NCI-H82 treated with DMSO at 0.1 percent for 48 hours (cell line): ENCODE results near the gene PMCH.
"Not testable (repeated sequence)": the region's sequence is repeated elsewhere in the genome, so short reads cannot be mapped to it uniquely, and the experiment has no call there.

Experiments
- DNase-seq: peaks from one replicate; lab custom pipeline; 2025; ENCODE audit not compliant: unreplicated experiment; lab: John Stamatoyannopoulos, UW

The PMCH gene

GRCh38 chr12:102197789-102198188, at the start of gene PMCH:
Gene PMCH, minus strand, starts transcription at chr12:102197833. Its CDS starts 63 bp downstream, at chr12:102197770.
- DNase-seq = no peak

DNA sequence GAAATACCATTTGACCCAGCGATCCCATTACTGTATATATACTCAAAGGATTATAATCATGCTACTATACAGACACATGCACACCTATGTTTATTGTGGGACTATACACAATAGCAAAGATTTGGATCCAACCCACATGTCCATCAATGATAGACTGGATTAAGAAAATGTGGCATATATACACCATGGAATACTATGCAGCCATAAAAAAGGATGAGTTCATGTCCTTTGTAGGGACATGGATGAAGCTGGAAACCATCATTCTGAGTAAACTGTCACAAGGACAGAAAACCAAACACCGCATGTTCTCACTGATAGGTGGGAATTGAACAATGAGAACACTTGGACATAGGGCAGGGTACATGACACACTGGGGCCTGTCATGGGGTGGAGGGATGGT, 43.2 kb upstream of the PMCH start:
- DNase-seq = not testable (repeated sequence)

- no peak for DNase-seq
Observed at GRCh38 chr12:102234599-102234998, 37.0 kb upstream of the PMCH start.

- no peak for DNase-seq
Observed at GRCh38 chr12:102232446-102232845, 34.8 kb upstream of the PMCH start.

DNA sequence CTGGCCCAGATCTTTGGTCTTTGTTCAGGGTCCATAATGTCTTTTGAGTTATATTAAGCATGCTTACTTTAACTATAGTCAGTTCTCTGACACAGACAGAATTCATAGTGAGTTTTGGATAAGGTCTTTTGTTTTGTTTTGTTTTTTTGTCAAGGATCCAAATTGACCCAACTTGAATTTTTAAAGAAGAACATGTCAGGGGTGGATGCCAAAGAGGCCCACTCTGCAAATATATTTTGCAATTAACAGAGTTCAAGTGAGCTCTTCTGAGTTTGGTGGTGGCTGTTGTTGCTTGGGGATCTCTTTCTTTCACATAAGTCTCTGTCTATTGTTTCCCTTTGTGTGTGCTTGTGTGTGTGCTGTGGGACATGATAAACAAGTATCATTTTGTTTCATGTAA, 34.4 kb upstream of the PMCH start:
- no peak for DNase-seq

- no peak for DNase-seq
Observed at GRCh38 chr12:102227954-102228353, 30.3 kb upstream of the PMCH start.

DNA sequence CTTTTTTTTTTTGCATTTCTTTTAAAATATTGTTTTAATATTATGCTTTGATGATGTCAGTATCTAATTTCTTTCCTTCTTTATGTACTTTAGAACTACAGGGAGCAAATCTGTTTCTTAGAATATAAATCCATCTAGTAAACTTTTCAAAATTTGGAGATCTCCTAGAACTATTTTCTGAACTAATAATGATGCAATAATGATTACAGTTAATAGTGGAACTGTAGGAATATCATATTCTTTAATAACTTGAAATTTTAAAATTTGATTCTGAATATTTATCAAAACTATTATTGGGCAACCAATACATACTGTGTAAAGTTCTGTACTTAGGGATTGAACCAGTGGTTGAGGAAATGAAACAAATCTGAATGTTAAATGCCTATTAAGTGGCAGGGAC, 23.1 kb upstream of the PMCH start:
- no peak for DNase-seq

GRCh38 chr12:102215992-102216691, 18.5 kb upstream of the PMCH start:
- no peak for DNase-seq

GRCh38 chr12:102204025-102204424, 6.4 kb upstream of the PMCH start:
- DNase-seq = no peak

GRCh38 chr12:102202556-102202955, 4.9 kb upstream of the PMCH start:
- no peak for DNase-seq

DNA sequence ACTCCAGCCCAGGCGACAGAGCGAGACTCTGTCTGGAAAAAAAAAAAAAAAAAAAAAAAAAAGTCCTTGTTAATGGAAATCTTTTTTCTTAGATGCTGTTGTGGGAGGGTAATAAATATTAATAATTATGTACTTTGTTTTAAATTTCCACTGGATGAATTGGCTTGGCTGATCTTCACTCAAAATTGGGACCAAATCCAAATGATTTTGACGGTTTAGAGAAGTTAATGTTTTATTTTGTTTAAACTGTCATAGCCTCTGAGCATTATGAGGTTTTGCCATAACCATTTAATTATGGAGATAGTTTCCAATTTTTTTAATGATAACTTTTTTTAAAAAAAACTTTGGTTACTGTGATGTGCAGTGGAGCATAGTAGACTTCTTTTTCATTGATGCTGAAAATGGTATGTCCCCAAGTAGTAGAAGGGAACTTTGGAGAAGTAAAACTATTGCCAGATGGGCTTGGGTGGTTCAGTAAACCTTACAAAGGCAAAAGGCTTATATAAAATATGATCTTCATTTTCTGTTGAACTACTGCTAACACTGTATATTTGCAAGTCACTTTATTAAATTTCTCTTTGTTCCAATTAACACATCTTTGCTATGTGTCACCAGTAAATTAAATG, 3.9 kb upstream of the PMCH start:
- DNase-seq = no peak

DNA sequence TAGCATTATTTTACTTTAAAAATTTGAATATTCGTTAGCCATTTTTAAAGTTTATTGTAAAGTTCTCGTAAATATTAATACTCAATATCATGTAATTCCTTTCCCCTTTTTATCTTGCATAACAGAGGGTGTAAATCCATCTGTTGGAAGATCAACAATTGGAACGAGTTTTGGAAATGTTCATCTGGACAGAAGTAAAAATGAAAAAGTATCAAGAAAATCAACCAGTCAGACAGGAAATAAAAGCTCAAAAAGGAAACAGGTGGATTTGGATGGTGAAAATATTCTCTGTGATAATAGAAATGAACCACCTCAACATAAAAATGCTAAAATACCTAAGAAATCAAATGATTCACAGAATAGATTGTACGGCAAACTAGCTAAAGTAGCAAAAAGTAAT, 1.8 kb downstream of the PMCH start:
- DNase-seq = no peak

GRCh38 chr12:102182635-102183034, 15.0 kb downstream of the PMCH start:
- DNase-seq = no peak

DNA sequence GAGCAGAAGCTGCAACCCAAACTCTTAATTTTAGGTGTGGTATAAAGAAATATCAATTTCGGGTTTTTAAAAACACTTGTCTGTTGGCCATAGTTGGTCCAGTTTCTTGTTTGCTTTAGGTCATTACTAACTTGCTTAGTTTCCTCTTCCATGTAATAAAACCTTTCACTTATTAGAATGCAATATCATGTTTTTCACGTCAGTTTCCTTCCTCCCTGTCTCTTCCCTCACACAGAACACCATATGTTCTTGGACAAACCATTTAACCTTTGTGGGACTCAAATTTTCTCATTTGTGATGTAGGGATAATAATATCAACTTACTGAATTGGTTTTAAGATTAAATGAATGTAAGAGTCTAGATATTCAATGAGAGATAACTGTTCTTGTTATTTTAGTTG, 22.9 kb downstream of the PMCH start:
- no peak for DNase-seq

DNA sequence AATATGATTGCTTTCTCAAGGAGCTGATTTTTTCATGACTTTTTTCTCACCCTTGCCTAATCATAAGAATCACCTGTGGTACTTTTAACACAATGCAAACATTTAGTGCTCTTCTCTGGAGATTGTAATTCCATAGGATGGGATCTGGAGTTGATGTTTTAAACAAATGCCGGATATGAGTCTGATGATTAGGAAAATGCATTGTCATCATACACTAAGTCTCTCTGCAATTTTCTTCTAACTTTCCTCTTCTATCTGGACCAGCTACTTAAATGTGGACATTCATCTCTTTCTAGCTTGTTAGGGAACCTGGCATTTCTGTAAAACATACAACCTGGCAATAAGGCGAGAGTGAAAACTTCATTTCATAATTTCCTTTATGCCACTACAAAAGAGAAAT, 23.5 kb downstream of the PMCH start:
- DNase-seq = no peak

- DNase-seq = no peak
Observed at GRCh38 chr12:102172436-102172835, 25.2 kb downstream of the PMCH start.

- no peak for DNase-seq
Observed at GRCh38 chr12:102171951-102172350, 25.7 kb downstream of the PMCH start.

GRCh38 chr12:102169922-102170621, 27.6 kb downstream of the PMCH start:
- DNase-seq = no peak

- no peak for DNase-seq
Observed at GRCh38 chr12:102167821-102168604, 29.6 kb downstream of the PMCH start.

GRCh38 chr12:102163383-102163782, 34.2 kb downstream of the PMCH start:
- DNase-seq = no peak

DNA sequence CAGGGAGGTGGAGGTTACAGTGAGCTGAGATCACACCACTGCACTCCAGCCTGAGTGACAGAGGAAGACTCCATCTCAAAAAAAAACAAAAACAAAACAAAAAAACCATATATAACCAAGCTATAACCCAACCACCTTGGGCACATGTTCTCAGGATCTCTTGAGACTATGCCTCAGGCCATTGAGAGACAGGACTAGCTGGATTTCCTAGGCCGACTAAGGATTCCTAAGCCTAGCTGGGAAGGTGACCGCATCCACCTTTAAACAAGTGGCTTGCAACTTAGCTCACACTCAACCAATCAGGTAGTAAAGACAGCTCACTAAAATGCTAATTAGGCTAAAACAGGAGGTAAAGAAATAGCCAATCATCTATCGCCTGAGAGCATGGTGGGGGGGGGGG, 42.4 kb downstream of the PMCH start:
- not testable (repeated sequence) for DNase-seq
